Measurements from ENCODE around the gene TATDN2. TPM values are rescaled to one million over a fixed set of nuclear protein-coding genes. Genes with fewer than 3 reads are reported as not detected.

TATDN2 gene
- total RNA-seq, 2 donors from 2014 or later, result 29.5 to 38.7 TPM

DNA sequence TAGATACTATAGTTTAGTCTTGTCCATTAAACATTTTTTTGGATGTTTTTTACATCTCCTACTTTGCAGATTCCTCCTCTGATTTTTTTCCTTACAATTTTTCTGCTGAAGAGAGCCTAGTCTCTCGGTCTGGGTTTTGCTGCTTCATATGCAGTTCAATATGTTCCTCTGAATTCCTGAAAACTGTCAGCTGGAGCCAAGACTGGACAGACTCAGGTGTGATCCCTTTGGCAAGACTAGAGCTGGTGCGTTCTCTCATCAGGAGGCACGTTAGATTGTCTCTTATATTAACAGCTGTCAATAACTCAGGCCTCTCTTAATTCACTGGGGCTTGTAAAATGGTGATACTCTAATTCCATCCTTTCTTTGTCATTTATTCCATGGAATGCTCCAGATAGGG, 57.9 kb downstream of the TATDN2 start:
- Histone ChIP-seq H3K9me3 (no peaks in the 10 kb centered on the region), H3K27me3 (replicated peaks; ENCODE audit: insufficient read depth) (no peaks in the 10 kb centered on the region), H3K36me3 (peaks cover 66% of the 10 kb centered on the region), H3K4me1 (ENCODE audit: control insufficient read depth in 1 of 2, low read depth in 2 of 2) (no peaks in the 10 kb centered on the region), H3K4me3 (no peak overlapping the region), H3K27ac (no peak overlapping the region)
- ATAC-seq (ENCODE audit: insufficient number of reproducible peaks, low FRiP score, low read depth) (no peak), DNase-seq (ENCODE audit: low spot score) (no peak)
- TF ChIP-seq, protein P1, sequence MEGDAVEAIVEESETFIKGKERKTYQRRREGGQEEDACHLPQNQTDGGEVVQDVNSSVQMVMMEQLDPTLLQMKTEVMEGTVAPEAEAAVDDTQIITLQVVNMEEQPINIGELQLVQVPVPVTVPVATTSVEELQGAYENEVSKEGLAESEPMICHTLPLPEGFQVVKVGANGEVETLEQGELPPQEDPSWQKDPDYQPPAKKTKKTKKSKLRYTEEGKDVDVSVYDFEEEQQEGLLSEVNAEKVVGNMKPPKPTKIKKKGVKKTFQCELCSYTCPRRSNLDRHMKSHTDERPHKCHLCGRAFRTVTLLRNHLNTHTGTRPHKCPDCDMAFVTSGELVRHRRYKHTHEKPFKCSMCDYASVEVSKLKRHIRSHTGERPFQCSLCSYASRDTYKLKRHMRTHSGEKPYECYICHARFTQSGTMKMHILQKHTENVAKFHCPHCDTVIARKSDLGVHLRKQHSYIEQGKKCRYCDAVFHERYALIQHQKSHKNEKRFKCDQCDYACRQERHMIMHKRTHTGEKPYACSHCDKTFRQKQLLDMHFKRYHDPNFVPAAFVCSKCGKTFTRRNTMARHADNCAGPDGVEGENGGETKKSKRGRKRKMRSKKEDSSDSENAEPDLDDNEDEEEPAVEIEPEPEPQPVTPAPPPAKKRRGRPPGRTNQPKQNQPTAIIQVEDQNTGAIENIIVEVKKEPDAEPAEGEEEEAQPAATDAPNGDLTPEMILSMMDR (IDR thresholded peaks at IDR 0.05), result no peak

DNA sequence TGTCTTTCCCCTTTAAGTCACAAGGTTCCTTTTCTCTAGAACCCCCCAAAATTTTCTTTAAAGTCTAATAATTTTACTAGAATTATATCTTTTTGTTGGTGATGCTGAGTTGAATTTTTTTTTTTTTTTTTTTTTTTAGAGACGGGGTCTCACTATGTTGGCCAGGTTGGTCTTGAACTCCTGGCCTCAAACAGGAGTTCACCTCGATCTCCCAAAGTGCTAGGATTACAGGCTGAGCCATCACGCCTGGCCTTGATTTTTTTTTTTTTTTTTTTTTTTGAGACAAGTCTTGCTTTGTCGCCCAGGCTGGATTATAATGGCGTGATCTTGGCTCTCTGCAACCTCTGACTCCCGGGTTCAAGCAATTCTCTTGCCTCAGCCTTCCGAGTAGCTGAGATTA, 60.4 kb downstream of the TATDN2 start:
- DNase-seq (ENCODE audit: low spot score), result no peak
- Histone ChIP-seq H3K27me3 (replicated peaks; ENCODE audit: insufficient read depth) (no peaks in the 10 kb centered on the region), H3K36me3 (peaks cover 65% of the 10 kb centered on the region), H3K4me3 (no peak overlapping the region), H3K9me3 (no peaks in the 10 kb centered on the region), H3K4me1 (ENCODE audit: control insufficient read depth in 1 of 2, low read depth in 2 of 2) (no peaks in the 10 kb centered on the region), H3K27ac (no peak overlapping the region)
- no peak for ATAC-seq (ENCODE audit: insufficient number of reproducible peaks, low FRiP score, low read depth)
- TF ChIP-seq, protein P1 (IDR thresholded peaks at IDR 0.05), result no peak

GRCh38 chr3:10309736-10310135, 61.5 kb downstream of the TATDN2 start:
- TF ChIP-seq, protein P1 (IDR thresholded peaks at IDR 0.05), result no peak
- Histone ChIP-seq H3K36me3 (peaks cover 66% of the 10 kb centered on the region), H3K27me3 (replicated peaks; ENCODE audit: insufficient read depth) (no peaks in the 10 kb centered on the region), H3K4me1 (ENCODE audit: control insufficient read depth in 1 of 2, low read depth in 2 of 2) (no peaks in the 10 kb centered on the region), H3K27ac (no peak overlapping the region), H3K4me3 (no peak overlapping the region), H3K9me3 (no peaks in the 10 kb centered on the region)
- DNase-seq (ENCODE audit: low spot score) (no peak), ATAC-seq (ENCODE audit: insufficient number of reproducible peaks, low FRiP score, low read depth) (no peak)

GRCh38 chr3:10310578-10310977, 62.3 kb downstream of the TATDN2 start:
- TF ChIP-seq, protein P1 (IDR thresholded peaks at IDR 0.05), result no peak
- no peaks in the 10 kb centered on the region for H3K27me3 ChIP-seq (replicated peaks; ENCODE audit: insufficient read depth)
- no peak for ATAC-seq (ENCODE audit: insufficient number of reproducible peaks, low FRiP score, low read depth)
- H3K27ac ChIP-seq, result no peak overlapping the region
- no peaks in the 10 kb centered on the region for H3K9me3 ChIP-seq
- no peak overlapping the region for H3K4me3 ChIP-seq
- no peak for DNase-seq (ENCODE audit: low spot score)
- peaks cover 64% of the 10 kb centered on the region for H3K36me3 ChIP-seq
- H3K4me1 ChIP-seq (ENCODE audit: control insufficient read depth in 1 of 2, low read depth in 2 of 2), result no peaks in the 10 kb centered on the region

DNA sequence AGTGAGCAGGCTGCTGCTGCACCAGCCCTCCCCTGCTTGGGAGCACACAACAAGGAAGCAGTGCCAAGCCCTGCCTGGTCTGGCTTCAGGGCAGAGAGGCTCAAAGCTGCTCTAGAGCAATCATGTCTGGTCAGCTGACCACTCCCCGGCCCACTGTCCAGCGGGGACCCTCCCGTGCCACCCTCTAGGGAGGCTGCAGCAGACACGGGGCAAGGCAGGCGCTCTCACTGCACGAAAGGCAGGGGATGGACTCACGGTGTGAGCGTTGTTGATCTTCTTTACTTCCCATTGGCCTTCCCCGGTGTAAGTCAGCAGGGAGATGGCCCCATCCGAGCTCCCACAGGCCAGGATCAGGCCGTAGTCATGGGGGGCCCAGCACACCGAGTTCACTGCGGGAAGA, 63.5 kb downstream of the TATDN2 start:
- H3K9me3 ChIP-seq, result no peaks in the 10 kb centered on the region
- DNase-seq (ENCODE audit: low spot score), result no peak
- H3K27me3 ChIP-seq (replicated peaks; ENCODE audit: insufficient read depth), result no peaks in the 10 kb centered on the region
- peaks cover 66% of the 10 kb centered on the region for H3K36me3 ChIP-seq
- no peak overlapping the region for H3K4me3 ChIP-seq
- ATAC-seq (ENCODE audit: insufficient number of reproducible peaks, low FRiP score, low read depth), result no peak
- H3K27ac ChIP-seq, result no peak overlapping the region
- TF ChIP-seq, protein P1 (IDR thresholded peaks at IDR 0.05), result no peak
- H3K4me1 ChIP-seq (ENCODE audit: control insufficient read depth in 1 of 2, low read depth in 2 of 2), result no peaks in the 10 kb centered on the region

Measured in thoracic aorta (tissue), 2 donors.